ENCODE measurements around the gene CYP2E1.
"Not testable (repeated sequence)": the region's sequence is repeated elsewhere in the genome, so short reads cannot be mapped to it uniquely, and the experiment has no call there.

Gene CYP2E1

GRCh38 chr10:133569801-133570200 is 42.6 kb downstream of the CYP2E1 start:
- DNase-seq (ENCODE audit: low read depth, low spot score): not testable (repeated sequence)

GRCh38 chr10:133572055-133572454 is 44.9 kb downstream of the CYP2E1 start:
- not testable (repeated sequence) for DNase-seq (ENCODE audit: low read depth, low spot score)

- DNase-seq (ENCODE audit: low read depth, low spot score): not testable (repeated sequence)
Measured at GRCh38 chr10:133573460-133573859, 46.3 kb downstream of the CYP2E1 start.

GRCh38 chr10:133577037-133577436 is 49.9 kb downstream of the CYP2E1 start:
- not testable (repeated sequence) for DNase-seq (ENCODE audit: low read depth, low spot score)
